Smooth muscle cell of the brain vasculature (primary cell): ENCODE measurements around the gene SUPT4H1.

ENCODE experiments used
- DNase-seq: peaks from one replicate; pipeline ENCODE4 v3.0.0-alpha.2; 2012; ENCODE audit warnings: low read depth, low spot score

SUPT4H1 gene

GRCh38 chr17:58381124-58382035, 29.4 kb upstream of the SUPT4H1 start:
- no peak for DNase-seq

- DNase-seq = no peak
Measured at GRCh38 chr17:58380207-58381123, 28.5 kb upstream of the SUPT4H1 start.

- no peak for DNase-seq
Measured at GRCh38 chr17:58379511-58379824, 27.5 kb upstream of the SUPT4H1 start.

GRCh38 chr17:58378733-58379510, 26.9 kb upstream of the SUPT4H1 start:
- no peak for DNase-seq

GRCh38 chr17:58377661-58378060, 25.7 kb upstream of the SUPT4H1 start:
- DNase-seq = no peak

- DNase-seq = no peak
Measured at GRCh38 chr17:58377093-58377601, 25.1 kb upstream of the SUPT4H1 start.

- DNase-seq = no peak
Measured at GRCh38 chr17:58376472-58377000, 24.5 kb upstream of the SUPT4H1 start.

- DNase-seq = no peak
Measured at GRCh38 chr17:58375811-58376210, 23.8 kb upstream of the SUPT4H1 start.

GRCh38 chr17:58375256-58375655, 23.3 kb upstream of the SUPT4H1 start:
- DNase-seq = no peak

GRCh38 chr17:58373923-58374322, 21.9 kb upstream of the SUPT4H1 start:
- DNase-seq = no peak

GRCh38 chr17:58373003-58373402, 21.0 kb upstream of the SUPT4H1 start:
- no peak for DNase-seq

GRCh38 chr17:58371300-58371950, 19.4 kb upstream of the SUPT4H1 start:
- DNase-seq = no peak

GRCh38 chr17:58370716-58371115, 18.7 kb upstream of the SUPT4H1 start:
- no peak for DNase-seq

- no peak for DNase-seq
Measured at GRCh38 chr17:58370309-58370708, 18.3 kb upstream of the SUPT4H1 start.

- no peak for DNase-seq
Measured at GRCh38 chr17:58369214-58370031, 17.4 kb upstream of the SUPT4H1 start.

- DNase-seq = no peak
Measured at GRCh38 chr17:58368860-58369213, 16.8 kb upstream of the SUPT4H1 start.

- DNase-seq = no peak
Measured at GRCh38 chr17:58367461-58367860, 15.5 kb upstream of the SUPT4H1 start.

GRCh38 chr17:58365980-58366595, 14.1 kb upstream of the SUPT4H1 start:
- no peak for DNase-seq

- DNase-seq = no peak
Measured at GRCh38 chr17:58365185-58365979, 13.4 kb upstream of the SUPT4H1 start.
